Measurements from ENCODE around the gene SP6. TPM values are rescaled to one million over a fixed set of nuclear protein-coding genes. Genes with fewer than 3 reads are reported as not detected.

SP6 gene
- total RNA-seq, 4 donors from 2014 or later = 0.12 to 0.31 (median 0.14) TPM

- H3K4me3 ChIP-seq = no peak overlapping the region
- no peak overlapping the region for H3K27ac ChIP-seq
- no peaks in the 10 kb centered on the region for H3K36me3 ChIP-seq
- no peaks in the 10 kb centered on the region for H3K9me3 ChIP-seq
- peaks cover 99% of the 10 kb centered on the region for H3K27me3 ChIP-seq
- H3K4me1 ChIP-seq = peaks cover 0 to 18% (median 7%) of the 10 kb centered on the region in 3 donors
- 5% methylated on average over 3 of the region's 3 CpGs; no CpG with 5 or more reads in 1 of the 2 donors for WGBS, 2 donors (ENCODE audit: low coverage in 1 of 2)
- TF ChIP-seq POLR2A (IDR thresholded peaks at IDR 0.05) (no peak), CTCF (IDR thresholded peaks at IDR 0.05) (no peak), POLR2AphosphoS5 (IDR thresholded peaks at IDR 0.05) (no peak)
- ATAC-seq = no peak
Observed at GRCh38 chr17:47855737-47856136, 4.8 kb upstream of the SP6 start.

GRCh38 chr17:47853616-47854015 lies 2.7 kb upstream of the SP6 start:
- Histone ChIP-seq H3K27ac (no peak overlapping the region), H3K4me3 (no peak overlapping the region), H3K27me3 (peaks cover 99% of the 10 kb centered on the region), H3K4me1 (peaks cover 0 to 22% (median 9%) of the 10 kb centered on the region in 3 donors), H3K36me3 (no peaks in the 10 kb centered on the region), H3K9me3 (no peaks in the 10 kb centered on the region)
- TF ChIP-seq POLR2A (IDR thresholded peaks at IDR 0.05) = no peak
- no peak for TF ChIP-seq POLR2AphosphoS5 (IDR thresholded peaks at IDR 0.05)
- no peak for TF ChIP-seq EP300 (IDR thresholded peaks at IDR 0.05)
- no peak for TF ChIP-seq CTCF (IDR thresholded peaks at IDR 0.05)
- 28 to 30% methylated on average over 2 to 5 of the region's 5 CpGs for WGBS, 2 donors (ENCODE audit: low coverage in 1 of 2)
- ATAC-seq = no peak

GRCh38 chr17:47852113-47852949 lies 1.4 kb upstream of the SP6 start:
- Histone ChIP-seq H3K4me3 (no peak overlapping the region), H3K9me3 (no peaks in the 10 kb centered on the region), H3K4me1 (peaks cover 0 to 32% (median 9%) of the 10 kb centered on the region in 3 donors), H3K27me3 (peaks cover 100% of the 10 kb centered on the region), H3K27ac (no peak overlapping the region), H3K36me3 (no peaks in the 10 kb centered on the region)
- 18 to 20% methylated on average over 31 to 32 of the region's 32 CpGs for WGBS, 2 donors (ENCODE audit: low coverage in 1 of 2)
- TF ChIP-seq CTCF (IDR thresholded peaks at IDR 0.05) (no peak), POLR2AphosphoS5 (IDR thresholded peaks at IDR 0.05) (peak; percentile 10)
- no peak for ATAC-seq

GRCh38 chr17:47851764-47852112 lies 775 bp upstream of the SP6 start:
- WGBS, 2 donors (ENCODE audit: low coverage in 1 of 2) = 9 to 47% methylated on average over 5 to 9 of the region's 11 CpGs
- Histone ChIP-seq H3K9me3 (no peaks in the 10 kb centered on the region), H3K36me3 (no peaks in the 10 kb centered on the region), H3K4me3 (no peak overlapping the region), H3K27ac (no peak overlapping the region), H3K27me3 (peaks cover 100% of the 10 kb centered on the region), H3K4me1 (peaks cover 0 to 37% (median 9%) of the 10 kb centered on the region in 3 donors)
- no peak for ATAC-seq
- TF ChIP-seq EP300 (IDR thresholded peaks at IDR 0.05) (no peak), CTCF (IDR thresholded peaks at IDR 0.05) (no peak), POLR2AphosphoS5 (IDR thresholded peaks at IDR 0.05) (no peak), POLR2A (IDR thresholded peaks at IDR 0.05) (no peak)

GRCh38 chr17:47850373-47850691 lies 631 bp downstream of the SP6 start:
- H3K27me3 ChIP-seq = peaks cover 100% of the 10 kb centered on the region
- H3K4me3 ChIP-seq = peak overlapping the region in 1 of 2 donors; percentile 42
- peaks cover 0 to 39% (median 9%) of the 10 kb centered on the region in 3 donors for H3K4me1 ChIP-seq
- WGBS, 2 donors (ENCODE audit: low coverage in 1 of 2) = 55% methylated on average over 6 of the region's 9 CpGs; no CpG with 5 or more reads in 1 of the 2 donors
- no peaks in the 10 kb centered on the region for H3K36me3 ChIP-seq
- no peak for ATAC-seq
- no peak for TF ChIP-seq EP300 (IDR thresholded peaks at IDR 0.05)
- TF ChIP-seq POLR2A (IDR thresholded peaks at IDR 0.05) = no peak
- no peak for TF ChIP-seq POLR2AphosphoS5 (IDR thresholded peaks at IDR 0.05)
- TF ChIP-seq CTCF (IDR thresholded peaks at IDR 0.05) = no peak
- H3K9me3 ChIP-seq = no peaks in the 10 kb centered on the region
- no peak overlapping the region for H3K27ac ChIP-seq

Measured in gastroesophageal sphincter (tissue), 4 donors.